NCI-H2196 treated with DMSO at 0.1 percent for 48 hours (cell line): ENCODE data around the gene SLC27A2.
A peak's percentile ranks its signal among the peaks of the same experiment; 100 is the strongest.

Experiments used
- DNase-seq: peaks from one replicate; lab custom pipeline; 2025; ENCODE audit not compliant: unreplicated experiment; lab: John Stamatoyannopoulos, UW

The SLC27A2 gene

GRCh38 chr15:50235794-50236193, 53.8 kb downstream of the SLC27A2 start:
- DNase-seq: no peak

GRCh38 chr15:50236433-50236832, 54.4 kb downstream of the SLC27A2 start:
- DNase-seq: no peak

- DNase-seq: no peak
Measured at GRCh38 chr15:50238255-50238654, 56.3 kb downstream of the SLC27A2 start.

GRCh38 chr15:50241684-50242450, 59.9 kb downstream of the SLC27A2 start:
- DNase-seq: no peak

- DNase-seq: no peak
Measured at GRCh38 chr15:50244153-50244552, 62.2 kb downstream of the SLC27A2 start.

GRCh38 chr15:50244959-50245624, 63.1 kb downstream of the SLC27A2 start:
- DNase-seq: no peak

GRCh38 chr15:50246631-50247030, 64.6 kb downstream of the SLC27A2 start:
- no peak for DNase-seq

- DNase-seq: no peak
Measured at GRCh38 chr15:50247819-50248655, 66.0 kb downstream of the SLC27A2 start.

- DNase-seq: no peak
Measured at GRCh38 chr15:50248994-50249582, 67.1 kb downstream of the SLC27A2 start.

GRCh38 chr15:50249704-50250103, 67.7 kb downstream of the SLC27A2 start:
- DNase-seq: no peak

GRCh38 chr15:50250760-50251394, 68.9 kb downstream of the SLC27A2 start:
- DNase-seq: no peak

- no peak for DNase-seq
Measured at GRCh38 chr15:50251638-50252182, 69.7 kb downstream of the SLC27A2 start.

GRCh38 chr15:50252556-50252955, 70.6 kb downstream of the SLC27A2 start:
- DNase-seq: no peak

GRCh38 chr15:50256188-50257041, 74.4 kb downstream of the SLC27A2 start:
- peak; percentile 12 for DNase-seq

- DNase-seq: no peak
Measured at GRCh38 chr15:50257332-50257731, 75.3 kb downstream of the SLC27A2 start.

- DNase-seq: no peak
Measured at GRCh38 chr15:50257924-50258323, 75.9 kb downstream of the SLC27A2 start.

GRCh38 chr15:50259276-50259675, 77.3 kb downstream of the SLC27A2 start:
- no peak for DNase-seq

GRCh38 chr15:50260969-50261496, 79.0 kb downstream of the SLC27A2 start:
- DNase-seq: no peak

- no peak for DNase-seq
Measured at GRCh38 chr15:50261981-50262380, 80.0 kb downstream of the SLC27A2 start.
